Coronary artery (tissue), 2 donors: ENCODE measurements around the gene CDC42SE2.
A peak's percentile ranks its signal among the peaks of the same experiment; 100 is the strongest.

Experiments
- DNase-seq: peaks from one replicate; pipeline ENCODE4 v3.0.0-alpha.2; 2017; ENCODE audit warnings: low spot score
- H3K27ac ChIP-seq, 2 donors: fragments of 200-600 bp; sonication (generic); one replicate each; pipeline ENCODE4 v1.5.1; 2016 to 2019
- H3K4me3 ChIP-seq: fragments of 200-600 bp; sonication (generic); 2 replicates; pipeline ENCODE4 v1.5.1; 2016; ENCODE audit warnings: mild to moderate bottlenecking, moderate library complexity
- CTCF ChIP-seq: fragments of 200-600 bp; sonication (generic); IDR thresholded peaks from one replicate; pipeline ENCODE4 v1.5.1; 2019; ENCODE audit warnings: antibody characterized with exemption

CDC42SE2 gene

GRCh38 chr5:131221888-131222287, 42.0 kb upstream of the CDC42SE2 start:
- H3K4me3 ChIP-seq: no peak overlapping the region
- no peak for TF ChIP-seq CTCF
- H3K27ac ChIP-seq: no peak overlapping the region
- no peak for DNase-seq

GRCh38 chr5:131222731-131223130, 41.1 kb upstream of the CDC42SE2 start:
- H3K27ac ChIP-seq: no peak overlapping the region

GRCh38 chr5:131223751-131224386, 40.0 kb upstream of the CDC42SE2 start:
- no peak for TF ChIP-seq CTCF
- Histone ChIP-seq H3K27ac (no peak overlapping the region), H3K4me3 (no peak overlapping the region)
- no peak for DNase-seq

More at GRCh38 chr5:131222731-131223130, 41.1 kb upstream of the CDC42SE2 start:
- DNase-seq: no peak
- no peak for TF ChIP-seq CTCF
- H3K4me3 ChIP-seq: no peak overlapping the region

DNA sequence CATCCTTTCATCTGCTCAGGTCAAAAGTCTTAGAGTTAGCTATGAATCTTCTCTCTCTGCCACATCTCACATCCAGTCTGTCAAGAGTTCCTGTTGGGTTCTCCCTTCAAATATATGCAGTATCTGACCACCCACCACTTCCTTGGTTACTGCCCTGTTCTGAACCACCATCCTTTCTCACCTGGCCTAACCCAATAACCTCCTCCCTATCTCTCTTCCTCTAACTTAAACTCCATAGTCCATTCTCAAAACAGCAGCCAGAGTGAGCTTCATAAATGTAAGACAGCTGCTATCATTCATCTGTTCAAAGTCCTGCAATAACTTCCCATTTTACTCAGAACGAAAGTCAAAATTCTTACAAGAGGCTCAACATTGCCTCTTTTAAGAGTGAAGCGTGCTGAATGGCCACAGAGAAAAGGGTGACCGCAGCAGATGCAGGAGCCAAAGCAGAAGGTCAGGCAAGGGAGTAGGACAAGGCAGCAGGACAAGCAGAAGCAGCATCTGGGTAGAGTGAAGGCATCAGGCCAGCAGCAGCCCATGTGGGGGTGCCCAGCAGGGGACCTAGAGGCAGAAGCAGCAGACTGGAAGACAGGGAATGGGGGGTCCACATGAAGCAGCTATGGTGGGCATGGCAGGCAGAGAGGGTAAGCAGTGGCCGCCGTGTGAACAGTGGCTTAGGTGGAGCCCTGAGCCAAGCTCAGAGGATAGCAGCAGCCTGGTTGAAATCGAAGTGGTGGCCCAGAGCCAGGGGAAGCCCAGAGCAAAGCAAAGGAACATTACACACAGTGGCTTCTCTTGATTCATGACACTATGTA, 39.3 kb upstream of the CDC42SE2 start:
- no peak overlapping the region for H3K4me3 ChIP-seq
- TF ChIP-seq CTCF: no peak
- no peak for DNase-seq
- H3K27ac ChIP-seq: peak overlapping the region in 1 of 2 donors; percentile 54

GRCh38 chr5:131225282-131225974, 38.4 kb upstream of the CDC42SE2 start:
- TF ChIP-seq CTCF: no peak
- no peak for DNase-seq
- H3K27ac ChIP-seq: no peak overlapping the region
- H3K4me3 ChIP-seq: no peak overlapping the region

GRCh38 chr5:131226899-131227298, 37.0 kb upstream of the CDC42SE2 start:
- no peak overlapping the region for H3K4me3 ChIP-seq
- TF ChIP-seq CTCF: no peak
- H3K27ac ChIP-seq: no peak overlapping the region
- DNase-seq: no peak
